Heart right ventricle (tissue), 16 donors: ENCODE data around the gene COL5A1. TPM values are rescaled to one million over a fixed set of nuclear protein-coding genes. Genes with fewer than 3 reads are reported as not detected.
A peak's percentile ranks its signal among the peaks of the same experiment; 100 is the strongest.
"Not testable (repeated sequence)": the region's sequence is repeated elsewhere in the genome, so short reads cannot be mapped to it uniquely, and the experiment has no call there.

Experiments used
- ATAC-seq, 8 donors: fragments of 200-7000 bp; cut with Tn5 transposase; one replicate each; pipeline ENCODE4 v1.9.1; 2020; ENCODE audit warnings: mild to moderate bottlenecking in 8 of 8, moderate library complexity in 8 of 8, moderate number of reproducible peaks in 1 of 8
- DNase-seq, 2 donors: peaks; one replicate each; pipeline ENCODE4 v3.0.0-alpha.2; 2020
- H3K27ac ChIP-seq, 10 donors: fragments of 200-600 bp; sonication (generic) in 2 of 10; one replicate each; pipeline versions ENCODE4 v1.5.0 to v1.8.0; 2020 to 2022; ENCODE audit warnings: mild to moderate bottlenecking in 3 of 10
- H3K27me3 ChIP-seq, 7 donors: fragments of 200-600 bp; one replicate each; pipeline ENCODE4 v1.8.0; 2021 to 2022; ENCODE audit warnings: mild to moderate bottlenecking in 2 of 7
- H3K36me3 ChIP-seq, 9 donors: fragments of 200-600 bp; sonication (generic) in 1 of 9; one replicate each; pipeline versions ENCODE4 v1.5.0 to v1.8.0; 2020 to 2022; ENCODE audit warnings: mild to moderate bottlenecking in 2 of 9
- H3K4me1 ChIP-seq, 9 donors: fragments of 200-600 bp; sonication (generic) in 1 of 9; one replicate each; pipeline versions ENCODE4 v1.5.0 to v1.8.0; 2020 to 2022; ENCODE audit warnings: mild to moderate bottlenecking in 4 of 9
- H3K4me3 ChIP-seq, 10 donors: fragments of 200-600 bp; sonication (generic) in 2 of 10; one replicate each; pipeline versions ENCODE4 v1.5.0 to v1.8.0; 2020 to 2022; ENCODE audit warnings: mild to moderate bottlenecking in 7 of 10, moderate library complexity in 2 of 10
- H3K9me3 ChIP-seq, 11 donors: fragments of 200-600 bp in 10 of 11; sonication (generic) in 2 of 11; one replicate each; pipeline versions ENCODE4 v1.5.0 to v1.8.0; 2013 to 2022; ENCODE audit warnings: mild to moderate bottlenecking in 2 of 11, control low read depth in 1 of 11, moderate library complexity in 1 of 11
- CTCF ChIP-seq, 9 donors: fragments of 200-600 bp; sonication (generic) in 2 of 9; IDR thresholded peaks; one replicate each; pipeline versions ENCODE4 v1.5.0 to v1.8.0; 2021 to 2022; ENCODE audit warnings: antibody characterized with exemption in 9 of 9, mild to moderate bottlenecking in 5 of 9, moderate library complexity in 1 of 9
- WGBS, 2 donors: extraction: QIAGEN DNeasy Blood & Tissue Kit; methylation state at CpG; one replicate each; pipeline ENCODE4 v1.1.7; 2013; ENCODE audit warnings: inconsistent platforms in 1 of 2; 5-methylcytosine and 5-hydroxymethylcytosine counted together
- intact Hi-C, 10 donors: fragments of 100-400 bp; cut with DNase I; formaldehyde crosslinking; loops; one replicate each; pipeline versions ENCODE4 v1.11.1 to v1.14.2; 2022
- polyA plus RNA-seq, 2 donors: library from polyadenylated mRNA; stranded (reverse); fragments of 200-250 nt; gene quantifications; one replicate each; pipeline ENCODE4 v1.2.3, GENCODE V29; 2013
- total RNA-seq, 10 donors: library from RNA; stranded (reverse); fragmentation: NEBNext Ultra II Directional in 3 of 10; extraction: Animal tissue kit (Norgen Biotek cat#: 25700) in 3 of 10; gene quantifications; one replicate each; pipeline versions ENCODE4 v1.2.1 to v1.2.4, GENCODE V29; 2021 to 2023
- donor health status: Arrhythmogenic right ventricular cardiomyopathy.
- donor health status: ischemic (EF 13 %, LVEDD 7.1; RV severe dilation, severe dysfunction).
- donor health status: healthy with polysubstance abuse.
- donor health status: DM: no; HTN: yes; CAD: no.
- donor health status: DM: no; HTN: no; CAD: no.
- donor health status: ischemic (EF 25% LVEDD 6.9; RV normal size, moderate dysfunction).
- donor health status: ischemic (EF 25% LVEDD 5.7; RV mildly dilated, moderate dysfunction).
- donor health status: healthy.
- donor health status: DM: yes; HTN: yes; CAD: no.
- donor health status: Ischemic cardiomyopathy.
- donor health status: ischemic (EF 35%, LVEDD 5.7; RV mildly dilated, moderate dysfunction).
- donor health status: nonischemic (EF 11% LVEDD 7.7; RV severe dilation, severe dysfunction).
- donor health status: DM: yes; HTN: yes; CAD: no.
- donor health status: PGD.
- donor health status: ischemic (EF 29% LVEDD 5.4; RV normal size, mild dysfunction).
- donor health status: nonischemic (EF 23%, LVEDD 6.1; RV moderate dilation, normal function).

COL5A1 gene
- total and polyA plus RNA-seq, 12 donors: 8.1 to 60.0 (median 13.3) TPM

- DNase-seq (no peak), ATAC-seq (peak in 1 of 8 donors; percentile 47)
- Histone ChIP-seq H3K27ac (no peak overlapping the region), H3K27me3 (peaks cover 0 to 8% (median 0%) of the 10 kb centered on the region in 7 donors), H3K4me3 (no peak overlapping the region), H3K9me3 (peaks cover 0 to 3% (median 0%) of the 10 kb centered on the region in 11 donors), H3K36me3 (no peaks in the 10 kb centered on the region), H3K4me1 (no peaks in the 10 kb centered on the region)
- WGBS, 2 donors: 89 to 92% methylated on average over 11 of the region's 11 CpGs
- TF ChIP-seq CTCF (IDR thresholded peaks at IDR 0.05): no peak
- intact Hi-C loops: no loop called here
Measured at GRCh38 chr9:134854541-134854981, 213.0 kb downstream of the COL5A1 start.

GRCh38 chr9:134855231-134855899 is 213.8 kb downstream of the COL5A1 start:
- ATAC-seq (peak in 1 of 8 donors; percentile 26), DNase-seq (no peak)
- TF ChIP-seq CTCF (IDR thresholded peaks at IDR 0.05): no peak
- peaks cover 0 to 7% (median 0%) of the 10 kb centered on the region in 11 donors for H3K9me3 ChIP-seq
- H3K4me3 ChIP-seq: no peak overlapping the region
- intact Hi-C loops: no loop called here
- 88 to 92% methylated on average over 18 of the region's 18 CpGs for WGBS, 2 donors
- no peaks in the 10 kb centered on the region for H3K36me3 ChIP-seq
- H3K27ac ChIP-seq: no peak overlapping the region
- no peaks in the 10 kb centered on the region for H3K4me1 ChIP-seq
- H3K27me3 ChIP-seq: peaks cover 0 to 8% (median 0%) of the 10 kb centered on the region in 7 donors

GRCh38 chr9:134855900-134856377 is 214.3 kb downstream of the COL5A1 start:
- no peak for TF ChIP-seq CTCF (IDR thresholded peaks at IDR 0.05)
- no peak for ATAC-seq
- H3K4me3 ChIP-seq: no peak overlapping the region
- H3K27ac ChIP-seq: no peak overlapping the region
- 87 to 88% methylated on average over 9 of the region's 9 CpGs for WGBS, 2 donors
- H3K9me3 ChIP-seq: peaks cover 0 to 8% (median 0%) of the 10 kb centered on the region in 11 donors
- H3K36me3 ChIP-seq: no peaks in the 10 kb centered on the region
- intact Hi-C loops: no loop called here
- no peaks in the 10 kb centered on the region for H3K4me1 ChIP-seq
- DNase-seq: no peak
- peaks cover 0 to 8% (median 0%) of the 10 kb centered on the region in 7 donors for H3K27me3 ChIP-seq

- H3K27ac ChIP-seq, H3K36me3 ChIP-seq, intact Hi-C loops, DNase-seq, ATAC-seq, H3K4me3 ChIP-seq, H3K27me3 ChIP-seq, H3K4me1 ChIP-seq: not testable (repeated sequence)
- WGBS, 2 donors: 88 to 94% methylated on average over 2 of the region's 2 CpGs
- peaks cover 0 to 14% (median 0%) of the 10 kb centered on the region in 11 donors for H3K9me3 ChIP-seq
Measured at GRCh38 chr9:134857451-134857850, 215.8 kb downstream of the COL5A1 start.
